Sigmoid colon (tissue), 4 donors: ENCODE results near the gene WDFY1.
"Not testable (repeated sequence)": the region's sequence is repeated elsewhere in the genome, so short reads cannot be mapped to it uniquely, and the experiment has no call there.

ENCODE experiments used
- EP300 ChIP-seq, 4 donors: sonication (generic); formaldehyde crosslinking; IDR thresholded peaks; one replicate each; pipeline ENCODE4 v1.6.1; 2017; ENCODE audit warnings: antibody characterized with exemption in 4 of 4
- TF ChIP-seq, protein P1 (sequence below), 4 experiments: fragments of 450-650 bp in 3 of 4; fragments of 200-600 bp in 1 of 4; IDR thresholded peaks; one replicate each; pipeline ENCODE4 v1.5.1; 2016 to 2019; ENCODE audit warnings: antibody characterized with exemption in 4 of 4, mild to moderate bottlenecking in 3 of 4, moderate library complexity in 2 of 4

DNA sequence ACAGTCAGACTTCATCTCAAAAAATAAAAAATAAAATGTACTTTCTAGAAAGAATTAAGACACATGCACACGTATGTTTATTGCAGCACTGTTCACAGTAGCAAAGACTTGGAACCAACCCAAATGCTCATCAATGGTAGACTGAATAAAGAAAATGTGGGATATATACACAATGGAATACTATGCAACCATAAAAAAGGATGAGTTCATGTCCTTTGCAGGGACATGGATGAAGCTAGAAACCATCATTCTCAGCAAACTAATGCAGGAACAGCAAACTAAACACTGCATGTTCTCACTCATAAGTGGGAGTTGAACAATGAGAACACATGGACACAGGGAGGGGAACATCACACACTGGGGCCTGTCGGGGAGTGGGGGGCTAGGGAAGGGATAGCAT lies 72.4 kb downstream of the WDFY1 start:
- TF ChIP-seq, protein P1, sequence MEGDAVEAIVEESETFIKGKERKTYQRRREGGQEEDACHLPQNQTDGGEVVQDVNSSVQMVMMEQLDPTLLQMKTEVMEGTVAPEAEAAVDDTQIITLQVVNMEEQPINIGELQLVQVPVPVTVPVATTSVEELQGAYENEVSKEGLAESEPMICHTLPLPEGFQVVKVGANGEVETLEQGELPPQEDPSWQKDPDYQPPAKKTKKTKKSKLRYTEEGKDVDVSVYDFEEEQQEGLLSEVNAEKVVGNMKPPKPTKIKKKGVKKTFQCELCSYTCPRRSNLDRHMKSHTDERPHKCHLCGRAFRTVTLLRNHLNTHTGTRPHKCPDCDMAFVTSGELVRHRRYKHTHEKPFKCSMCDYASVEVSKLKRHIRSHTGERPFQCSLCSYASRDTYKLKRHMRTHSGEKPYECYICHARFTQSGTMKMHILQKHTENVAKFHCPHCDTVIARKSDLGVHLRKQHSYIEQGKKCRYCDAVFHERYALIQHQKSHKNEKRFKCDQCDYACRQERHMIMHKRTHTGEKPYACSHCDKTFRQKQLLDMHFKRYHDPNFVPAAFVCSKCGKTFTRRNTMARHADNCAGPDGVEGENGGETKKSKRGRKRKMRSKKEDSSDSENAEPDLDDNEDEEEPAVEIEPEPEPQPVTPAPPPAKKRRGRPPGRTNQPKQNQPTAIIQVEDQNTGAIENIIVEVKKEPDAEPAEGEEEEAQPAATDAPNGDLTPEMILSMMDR (IDR thresholded peaks at IDR 0.05), result not testable (repeated sequence)
- TF ChIP-seq EP300 (IDR thresholded peaks at IDR 0.05), result not testable (repeated sequence)
